ENCODE data around the gene SMC6. TPM values are rescaled to one million over a fixed set of nuclear protein-coding genes. Genes with fewer than 3 reads are reported as not detected.

SMC6 gene
- total and polyA plus RNA-seq, 2 experiments from 2014 or later = 53.4 to 59.8 TPM

GRCh38 chr2:17735864-17736263, 17.7 kb downstream of the SMC6 start:
- Histone ChIP-seq H3K4me1 (ENCODE audit: insufficient read depth) (no peaks in the 10 kb centered on the region), H3K36me3 (ENCODE audit: insufficient read depth) (peaks cover 53% of the 10 kb centered on the region), H3K4me3 (no peak overlapping the region), H2AFZ (no peak overlapping the region), H3K4me2 (no peak overlapping the region), H3K79me2 (replicated peaks; ENCODE audit: insufficient read depth) (peaks cover 23% of the 10 kb centered on the region), H3K27ac (ENCODE audit: low read depth) (no peak overlapping the region), H3K9me2 (ENCODE audit: insufficient read depth) (no peaks in the 10 kb centered on the region), H3K27me3 (ENCODE audit: insufficient read depth) (no peaks in the 10 kb centered on the region), H4K20me1 (replicated peaks; ENCODE audit: insufficient read depth) (no peaks in the 10 kb centered on the region; the same call in 1 of the 2 replicates), H3F3A (replicated peaks; ENCODE audit: low read depth) (no peaks in the 10 kb centered on the region)
- H3K27ac Mint-ChIP-seq = no peak overlapping the region
- no peaks in the 10 kb centered on the region for H3K27me3 Mint-ChIP-seq (ENCODE audit: insufficient read depth, low read depth, poor library complexity)
- TF ChIP-seq REST (IDR thresholded peaks at IDR 0.05; ENCODE audit: unreplicated experiment) (no peak), EZH2phosphoT487 (IDR thresholded peaks at IDR 0.05; ENCODE audit: unreplicated experiment) (no peak), CREB1 (CRISPR knock-in tag; IDR thresholded peaks at IDR 0.05; ENCODE audit: low read depth) (no peak), STAT1 (IDR thresholded peaks at IDR 0.05; ENCODE audit: unreplicated experiment) (no peak), ZNF331 (CRISPR knock-in tag; IDR thresholded peaks at IDR 0.05; ENCODE audit: low read depth) (no peak)
- H3K4me3 Mint-ChIP-seq = no peak overlapping the region
- DNase-seq (ENCODE audit: low spot score) (no peak), ATAC-seq (no peak)
- no peaks in the 10 kb centered on the region for H3K4me1 Mint-ChIP-seq
- peaks cover 60% of the 10 kb centered on the region for H3K36me3 Mint-ChIP-seq (ENCODE audit: low read depth)
- H3K9me3 Mint-ChIP-seq = no peaks in the 10 kb centered on the region

- Mint-ChIP-seq H3K4me1 (peaks cover 10% of the 10 kb centered on the region; the same call in 2 of the 3 replicates), H3K27me3 (ENCODE audit: insufficient read depth, low read depth, poor library complexity) (no peaks in the 10 kb centered on the region), H3K36me3 (ENCODE audit: low read depth) (peaks cover 63% of the 10 kb centered on the region), H3K9me3 (no peaks in the 10 kb centered on the region), H3K4me3 (no peak overlapping the region), H3K27ac (no peak overlapping the region)
- no peak overlapping the region for H2AFZ ChIP-seq
- H3K4me2 ChIP-seq = no peak overlapping the region
- H4K20me1 ChIP-seq (replicated peaks; ENCODE audit: insufficient read depth) = no peaks in the 10 kb centered on the region; the same call in 1 of the 2 replicates
- H3K27ac ChIP-seq (ENCODE audit: low read depth) = no peak overlapping the region
- DNase-seq (ENCODE audit: low spot score) = no peak
- H3F3A ChIP-seq (replicated peaks; ENCODE audit: low read depth) = no peaks in the 10 kb centered on the region
- H3K79me2 ChIP-seq (replicated peaks; ENCODE audit: insufficient read depth) = 0 out of 2 replicates have a peak, but pooled peaks cover 2% of the 10 kb centered on the region
- no peak overlapping the region for H3K4me3 ChIP-seq
- H3K4me1 ChIP-seq (ENCODE audit: insufficient read depth) = no peaks in the 10 kb centered on the region
- TF ChIP-seq CTCF (conservative IDR thresholded peaks at IDR 0.05; ENCODE audit: low read depth in 2 of 2) = no peak
- TF ChIP-seq NANOG (IDR thresholded peaks at IDR 0.05; ENCODE audit: borderline replicate concordance) = no peak
- no peak for TF ChIP-seq STAT1 (IDR thresholded peaks at IDR 0.05; ENCODE audit: unreplicated experiment)
- TF ChIP-seq ZNF462 (CRISPR knock-in tag; IDR thresholded peaks at IDR 0.05) = no peak
- no peak for TF ChIP-seq ZNF114 (CRISPR knock-in tag; IDR thresholded peaks at IDR 0.05)
- TF ChIP-seq ETS1 (IDR thresholded peaks at IDR 0.05) = no peak
- H3K36me3 ChIP-seq (ENCODE audit: insufficient read depth) = peaks cover 46% of the 10 kb centered on the region
- H3K9me2 ChIP-seq (ENCODE audit: insufficient read depth) = no peaks in the 10 kb centered on the region
- no peak for ATAC-seq
- H3K27me3 ChIP-seq (ENCODE audit: insufficient read depth) = no peaks in the 10 kb centered on the region
Measured at GRCh38 chr2:17733599-17733998, 20.0 kb downstream of the SMC6 start.
